Suprapubic skin (tissue), 4 donors: ENCODE results near the gene RNF141. TPM values are rescaled to one million over a fixed set of nuclear protein-coding genes. Genes with fewer than 3 reads are reported as not detected.

Experiments used
- DNase-seq, 2 donors: peaks; one replicate each; pipeline ENCODE4 v3.0.0-alpha.2; 2019; ENCODE audit warnings: low spot score in 2 of 2
- H3K27ac ChIP-seq: fragments of 200-600 bp; sonication (generic); one replicate; pipeline ENCODE4 v1.5.1; 2019
- H3K27me3 ChIP-seq: fragments of 200-600 bp; sonication (generic); one replicate; pipeline ENCODE4 v1.5.1; 2019
- H3K36me3 ChIP-seq: fragments of 200-600 bp; sonication (generic); one replicate; pipeline ENCODE4 v1.5.1; 2019
- H3K4me1 ChIP-seq: fragments of 200-600 bp; sonication (generic); one replicate; pipeline ENCODE4 v1.5.1; 2019
- H3K4me3 ChIP-seq: fragments of 200-600 bp; sonication (generic); one replicate; pipeline ENCODE4 v1.5.1; 2019; ENCODE audit warnings: mild to moderate bottlenecking
- H3K9me3 ChIP-seq: fragments of 200-600 bp; sonication (generic); one replicate; pipeline ENCODE4 v1.5.1; 2019
- EP300 ChIP-seq: sonication (generic); formaldehyde crosslinking; IDR thresholded peaks from one replicate; pipeline ENCODE4 v1.6.1; 2017; ENCODE audit warnings: antibody characterized with exemption
- POLR2A ChIP-seq, 2 donors: fragments of 450-650 bp; IDR thresholded peaks; one replicate each; pipeline ENCODE4 v1.6.1; 2017; ENCODE audit warnings: antibody characterized with exemption in 2 of 2, mild to moderate bottlenecking in 2 of 2, moderate library complexity in 2 of 2
- POLR2AphosphoS5 ChIP-seq, 3 donors: sonication (generic); formaldehyde crosslinking; IDR thresholded peaks; one replicate each; pipeline ENCODE4 v1.6.1; 2017; ENCODE audit warnings: antibody characterized with exemption in 3 of 3
- whole genome bisulfite sequencing: methylation state at CpG from one replicate; pipeline ENCODE4 v1.1.5; 2018; 5-methylcytosine and 5-hydroxymethylcytosine counted together
- total RNA-seq, 4 donors: library from RNA; depleted of rRNA; stranded (reverse); fragments of >200 nt; gene quantifications; one replicate each; pipeline ENCODE4 v1.1.0, GENCODE V29; 2016
- TF ChIP-seq, protein P1 (sequence below), 2 donors: fragments of 200-600 bp in 1 of 2; fragments of 450-650 bp in 1 of 2; sonication (generic) in 1 of 2; IDR thresholded peaks; one replicate each; pipeline ENCODE4 v1.5.1; 2016 to 2019; ENCODE audit warnings: antibody characterized with exemption in 2 of 2, mild to moderate bottlenecking in 1 of 2, moderate library complexity in 1 of 2

Gene RNF141
- total RNA-seq, 4 donors from 2014 or later, result 68.2 to 83.4 (median 73.7) TPM

DNA sequence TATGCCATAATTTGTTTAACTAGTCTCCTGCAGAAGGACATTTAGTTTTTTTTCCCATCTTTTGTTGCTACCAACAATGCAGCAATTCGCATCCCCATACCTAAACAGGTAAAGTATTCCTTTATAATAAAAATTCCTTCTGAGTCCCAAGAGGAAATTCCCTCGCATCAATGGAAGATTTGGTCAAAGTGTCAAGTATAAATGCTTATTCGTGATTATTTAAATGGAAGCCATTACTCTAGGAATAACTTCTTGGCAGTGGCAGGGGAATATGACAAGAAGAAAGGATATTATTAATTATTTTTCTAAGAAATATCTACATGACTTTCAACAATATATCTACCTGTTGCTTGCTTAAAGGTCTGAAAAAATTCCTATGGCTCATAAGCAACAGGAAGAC, 25.6 kb downstream of the RNF141 start:
- Histone ChIP-seq H3K36me3 (peaks cover 24% of the 10 kb centered on the region), H3K9me3 (no peaks in the 10 kb centered on the region), H3K27ac (no peak overlapping the region), H3K27me3 (no peaks in the 10 kb centered on the region), H3K4me1 (peaks cover 19% of the 10 kb centered on the region), H3K4me3 (no peak overlapping the region)
- WGBS, result 89% methylated on average over 3 of the region's 3 CpGs
- DNase-seq, result no peak
- TF ChIP-seq, protein P1, sequence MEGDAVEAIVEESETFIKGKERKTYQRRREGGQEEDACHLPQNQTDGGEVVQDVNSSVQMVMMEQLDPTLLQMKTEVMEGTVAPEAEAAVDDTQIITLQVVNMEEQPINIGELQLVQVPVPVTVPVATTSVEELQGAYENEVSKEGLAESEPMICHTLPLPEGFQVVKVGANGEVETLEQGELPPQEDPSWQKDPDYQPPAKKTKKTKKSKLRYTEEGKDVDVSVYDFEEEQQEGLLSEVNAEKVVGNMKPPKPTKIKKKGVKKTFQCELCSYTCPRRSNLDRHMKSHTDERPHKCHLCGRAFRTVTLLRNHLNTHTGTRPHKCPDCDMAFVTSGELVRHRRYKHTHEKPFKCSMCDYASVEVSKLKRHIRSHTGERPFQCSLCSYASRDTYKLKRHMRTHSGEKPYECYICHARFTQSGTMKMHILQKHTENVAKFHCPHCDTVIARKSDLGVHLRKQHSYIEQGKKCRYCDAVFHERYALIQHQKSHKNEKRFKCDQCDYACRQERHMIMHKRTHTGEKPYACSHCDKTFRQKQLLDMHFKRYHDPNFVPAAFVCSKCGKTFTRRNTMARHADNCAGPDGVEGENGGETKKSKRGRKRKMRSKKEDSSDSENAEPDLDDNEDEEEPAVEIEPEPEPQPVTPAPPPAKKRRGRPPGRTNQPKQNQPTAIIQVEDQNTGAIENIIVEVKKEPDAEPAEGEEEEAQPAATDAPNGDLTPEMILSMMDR (IDR thresholded peaks at IDR 0.05), result no peak
- TF ChIP-seq EP300, result no peak
- no peak for TF ChIP-seq POLR2AphosphoS5 (IDR thresholded peaks at IDR 0.05)
- TF ChIP-seq POLR2A (IDR thresholded peaks at IDR 0.05), result no peak

GRCh38 chr11:10514709-10515108, 26.3 kb downstream of the RNF141 start:
- TF ChIP-seq, protein P1 (IDR thresholded peaks at IDR 0.05), result no peak
- TF ChIP-seq EP300 (no peak), POLR2AphosphoS5 (IDR thresholded peaks at IDR 0.05) (no peak), POLR2A (IDR thresholded peaks at IDR 0.05) (no peak)
- H3K4me3 ChIP-seq, result no peak overlapping the region
- peaks cover 17% of the 10 kb centered on the region for H3K36me3 ChIP-seq
- WGBS, result 85% methylated on average over 2 of the region's 2 CpGs
- DNase-seq, result no peak
- H3K27me3 ChIP-seq, result no peaks in the 10 kb centered on the region
- H3K4me1 ChIP-seq, result peaks cover 19% of the 10 kb centered on the region
- peak overlapping the region; percentile 3 for H3K27ac ChIP-seq
- no peaks in the 10 kb centered on the region for H3K9me3 ChIP-seq

DNA sequence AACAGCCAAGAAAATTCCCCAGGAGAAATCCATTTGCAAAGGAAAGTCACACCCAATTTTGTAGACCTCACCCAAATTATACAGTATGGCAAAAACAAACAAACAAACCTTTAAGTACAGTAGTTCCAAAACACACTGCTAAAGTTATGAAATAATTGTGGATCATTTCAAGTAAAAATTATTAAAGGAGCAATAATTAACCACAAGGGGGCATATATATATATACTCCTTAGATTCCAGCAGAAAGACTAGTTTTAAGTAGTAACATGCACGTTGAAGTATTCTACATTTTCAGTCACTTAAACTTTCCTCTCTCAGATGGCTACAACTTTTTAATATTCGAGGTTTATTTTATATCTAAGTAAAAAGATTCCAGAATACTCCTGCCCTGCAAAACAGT, 26.8 kb downstream of the RNF141 start:
- TF ChIP-seq EP300, result no peak
- TF ChIP-seq, protein P1 (IDR thresholded peaks at IDR 0.05), result peak in 1 of 2 donors; percentile 14
- peaks cover 19% of the 10 kb centered on the region for H3K4me1 ChIP-seq
- DNase-seq, result no peak
- peaks cover 12% of the 10 kb centered on the region for H3K36me3 ChIP-seq
- H3K4me3 ChIP-seq, result no peak overlapping the region
- 29% methylated on average over 2 of the region's 2 CpGs for WGBS
- peak overlapping the region; percentile 3 for H3K27ac ChIP-seq
- H3K27me3 ChIP-seq, result no peaks in the 10 kb centered on the region
- H3K9me3 ChIP-seq, result no peaks in the 10 kb centered on the region

- Histone ChIP-seq H3K4me3 (no peak overlapping the region), H3K36me3 (peaks cover 2% of the 10 kb centered on the region), H3K27ac (no peak overlapping the region), H3K9me3 (no peaks in the 10 kb centered on the region), H3K4me1 (peaks cover 15% of the 10 kb centered on the region), H3K27me3 (no peaks in the 10 kb centered on the region)
- TF ChIP-seq, protein P1 (IDR thresholded peaks at IDR 0.05), result no peak
- TF ChIP-seq POLR2A (IDR thresholded peaks at IDR 0.05) (no peak), EP300 (no peak), POLR2AphosphoS5 (IDR thresholded peaks at IDR 0.05) (no peak)
- WGBS, result 55% methylated on average over 10 of the region's 10 CpGs
- no peak for DNase-seq
Observed at GRCh38 chr11:10511181-10511621, 29.8 kb downstream of the RNF141 start.

- H3K36me3 ChIP-seq, result peaks cover 12% of the 10 kb centered on the region
- peaks cover 14% of the 10 kb centered on the region for H3K4me1 ChIP-seq
- TF ChIP-seq EP300, result no peak
- no peak overlapping the region for H3K4me3 ChIP-seq
- H3K27me3 ChIP-seq, result no peaks in the 10 kb centered on the region
- H3K9me3 ChIP-seq, result no peaks in the 10 kb centered on the region
- no peak overlapping the region for H3K27ac ChIP-seq
- no peak for DNase-seq
Observed at GRCh38 chr11:10506008-10506370, 35.0 kb downstream of the RNF141 start.
